GM13977 (cell line): ENCODE measurements around the gene TPD52L2.

Experiments
- DNase-seq: peaks from one replicate; pipeline ENCODE4 v3.0.0; 2012; ENCODE audit warnings: low spot score
- in situ Hi-C: fragments of 300-500 bp; cut with MboI; formaldehyde crosslinking; loops from one replicate; pipeline ENCODE4 v1.12.0; 2022; ENCODE audit warnings: low sequenced_read_pairs, low pct_unique_long_range_greater_than_20kb, mixed read lengths, inconsistent platforms; ENCODE audit not compliant: unreplicated experiment
- TF ChIP-seq, protein P1 (sequence below): IDR thresholded peaks from 2 replicates; pipeline ENCODE4 v1.5.1; 2012; ENCODE audit warnings: mild to moderate bottlenecking, control low read depth; ENCODE audit not compliant: insufficient read depth; ENCODE audit errors: extremely low read depth, missing control alignments

The TPD52L2 gene

DNA sequence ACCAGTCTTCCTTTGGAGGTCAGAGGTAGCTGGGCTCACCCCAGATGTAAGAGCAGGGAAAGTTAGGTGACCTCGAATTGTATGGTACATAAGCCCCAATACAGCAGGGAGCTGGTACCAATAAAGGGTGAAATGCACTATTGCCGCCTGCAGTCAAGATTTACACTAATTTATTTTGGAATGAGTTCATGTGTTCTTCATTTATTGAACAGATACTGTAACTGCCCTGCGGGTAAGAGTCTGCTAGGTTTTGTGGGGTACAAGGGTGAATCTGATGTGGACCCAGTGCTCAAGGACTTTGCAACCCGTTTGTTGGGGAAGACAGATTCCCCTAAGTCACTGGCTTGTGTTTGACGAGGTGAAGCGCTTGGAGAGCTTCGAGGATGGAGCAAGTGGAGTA, 27.3 kb downstream of the TPD52L2 start:
- in situ Hi-C loops = no loop called here
- no peak for DNase-seq
- TF ChIP-seq, protein P1, sequence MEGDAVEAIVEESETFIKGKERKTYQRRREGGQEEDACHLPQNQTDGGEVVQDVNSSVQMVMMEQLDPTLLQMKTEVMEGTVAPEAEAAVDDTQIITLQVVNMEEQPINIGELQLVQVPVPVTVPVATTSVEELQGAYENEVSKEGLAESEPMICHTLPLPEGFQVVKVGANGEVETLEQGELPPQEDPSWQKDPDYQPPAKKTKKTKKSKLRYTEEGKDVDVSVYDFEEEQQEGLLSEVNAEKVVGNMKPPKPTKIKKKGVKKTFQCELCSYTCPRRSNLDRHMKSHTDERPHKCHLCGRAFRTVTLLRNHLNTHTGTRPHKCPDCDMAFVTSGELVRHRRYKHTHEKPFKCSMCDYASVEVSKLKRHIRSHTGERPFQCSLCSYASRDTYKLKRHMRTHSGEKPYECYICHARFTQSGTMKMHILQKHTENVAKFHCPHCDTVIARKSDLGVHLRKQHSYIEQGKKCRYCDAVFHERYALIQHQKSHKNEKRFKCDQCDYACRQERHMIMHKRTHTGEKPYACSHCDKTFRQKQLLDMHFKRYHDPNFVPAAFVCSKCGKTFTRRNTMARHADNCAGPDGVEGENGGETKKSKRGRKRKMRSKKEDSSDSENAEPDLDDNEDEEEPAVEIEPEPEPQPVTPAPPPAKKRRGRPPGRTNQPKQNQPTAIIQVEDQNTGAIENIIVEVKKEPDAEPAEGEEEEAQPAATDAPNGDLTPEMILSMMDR = no peak

DNA sequence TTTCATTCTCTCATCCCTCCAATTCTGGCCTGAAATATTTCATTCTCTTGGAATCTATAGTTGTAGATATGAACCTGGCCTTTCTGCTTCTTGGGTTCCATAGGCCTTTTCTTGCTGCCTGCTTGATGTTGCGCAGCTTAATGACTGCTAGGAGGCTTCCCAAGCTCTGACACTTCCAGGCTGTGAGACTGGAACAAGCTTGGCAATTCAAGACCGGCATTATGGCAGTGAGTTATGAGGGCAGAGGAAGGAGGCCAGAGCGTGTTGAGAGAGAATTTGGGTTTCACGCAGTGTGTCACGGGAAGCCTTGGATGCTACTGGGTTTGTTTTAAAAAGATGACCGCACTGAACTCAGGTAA, 28.9 kb downstream of the TPD52L2 start:
- TF ChIP-seq, protein P1 = no peak
- no peak for DNase-seq
- in situ Hi-C loops = no loop called here

DNA sequence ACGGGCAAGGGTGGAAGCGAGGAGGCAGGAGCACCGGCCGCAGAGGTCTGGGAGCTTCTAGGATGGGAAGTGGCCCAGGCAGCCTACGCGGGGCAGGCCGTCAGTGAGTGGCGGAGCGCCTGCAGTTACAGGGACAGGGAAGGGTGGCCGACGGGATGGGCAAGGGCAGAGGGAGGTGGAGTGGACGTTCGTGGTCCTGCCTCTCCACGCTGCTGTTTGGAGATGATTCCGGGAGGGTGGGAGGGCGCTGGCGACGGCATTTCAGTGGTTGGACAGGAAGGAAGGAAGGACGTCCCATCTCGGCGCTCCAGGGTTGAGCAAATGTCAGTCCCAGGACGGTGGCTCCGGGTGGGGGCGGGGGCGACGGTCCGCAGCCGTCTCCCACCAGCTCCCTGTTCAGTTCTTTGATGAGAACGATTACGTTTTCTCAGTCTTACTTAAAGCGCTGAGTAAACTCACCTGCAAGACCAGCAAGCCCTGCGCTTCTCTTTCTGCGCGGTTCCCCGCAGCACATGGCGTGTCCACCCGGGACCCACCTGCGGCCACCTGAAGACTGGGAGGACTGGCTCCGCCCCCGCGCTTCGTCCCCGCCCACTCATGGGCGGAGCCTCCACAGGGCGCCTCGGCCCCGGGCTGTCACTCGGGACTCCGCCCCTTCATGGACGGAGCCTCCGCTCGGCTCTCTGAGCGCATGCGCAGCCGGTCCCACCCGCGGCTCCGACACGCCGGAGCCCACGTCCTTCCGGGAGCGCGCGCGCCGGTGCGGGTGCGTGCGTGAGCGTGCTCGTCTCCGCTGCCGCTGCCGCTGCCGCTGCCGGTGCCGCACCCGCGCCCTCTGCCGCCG, 29.5 kb downstream of the TPD52L2 start, which contains the start of gene DNAJC5:
DNAJC5 (plus strand) TSS at position 769 of the 844 bp plus-strand sequence. CDS start 33,220 bp downstream, outside the sequence.
- in situ Hi-C loops = no loop called here
- TF ChIP-seq, protein P1 = peak; percentile 6
- DNase-seq = peak; percentile 100

DNA sequence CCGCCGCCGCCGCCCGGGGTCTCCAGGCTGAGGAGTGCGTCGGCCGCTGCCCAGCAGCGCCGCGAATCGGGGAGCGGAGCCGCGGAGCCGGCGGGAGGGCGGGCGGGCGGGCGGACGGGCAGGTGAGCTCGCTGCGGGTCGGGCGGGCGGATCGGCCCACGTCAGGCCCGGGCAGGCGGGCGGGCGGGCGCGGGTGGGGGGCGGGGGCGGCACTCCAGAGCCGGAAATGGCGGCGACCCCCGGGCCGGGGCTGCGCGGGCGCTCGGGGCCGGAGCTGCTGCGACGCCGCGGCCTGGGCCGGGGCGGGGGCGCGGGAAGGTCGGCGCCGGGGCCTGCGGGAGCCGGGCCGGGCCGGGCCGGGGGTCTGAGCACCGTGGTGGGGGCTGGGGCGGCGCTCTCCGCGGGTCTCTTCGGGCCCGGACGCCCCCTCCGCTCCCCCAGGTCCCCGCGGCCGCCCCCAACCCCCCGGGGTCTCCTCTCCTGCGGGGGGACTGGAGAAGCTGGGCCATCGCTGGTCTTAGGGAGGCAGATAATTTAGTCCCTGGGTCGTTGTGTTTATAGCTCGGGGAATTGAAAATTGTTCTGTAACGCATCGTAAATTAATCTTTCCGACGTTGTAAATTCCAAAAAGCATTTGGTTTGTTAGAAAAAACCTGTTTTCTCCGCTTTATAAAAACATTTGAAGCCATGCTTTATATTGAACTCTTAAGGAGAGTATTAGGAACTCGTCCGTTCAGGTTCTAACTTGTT, 30.3 kb downstream of the TPD52L2 start:
- no peak for DNase-seq
- in situ Hi-C loops = no loop called here
- TF ChIP-seq, protein P1 = no peak

DNA sequence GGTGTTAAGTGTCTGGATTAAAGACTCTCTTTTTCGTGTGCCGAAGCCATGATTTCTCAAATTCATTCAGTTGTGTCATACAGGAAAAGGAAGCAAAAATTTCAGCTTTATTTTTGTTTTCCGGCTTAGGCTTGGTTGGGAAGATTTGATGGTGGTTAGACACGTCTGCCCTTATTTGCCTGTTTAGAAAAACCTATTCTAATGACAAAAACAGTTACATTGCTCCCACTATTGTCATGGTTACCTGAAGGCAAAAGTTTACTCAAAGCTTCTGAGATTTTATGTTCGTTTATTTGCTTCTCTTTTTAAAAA, 30.8 kb downstream of the TPD52L2 start:
- in situ Hi-C loops = no loop called here
- TF ChIP-seq, protein P1 = no peak
- DNase-seq = no peak

DNA sequence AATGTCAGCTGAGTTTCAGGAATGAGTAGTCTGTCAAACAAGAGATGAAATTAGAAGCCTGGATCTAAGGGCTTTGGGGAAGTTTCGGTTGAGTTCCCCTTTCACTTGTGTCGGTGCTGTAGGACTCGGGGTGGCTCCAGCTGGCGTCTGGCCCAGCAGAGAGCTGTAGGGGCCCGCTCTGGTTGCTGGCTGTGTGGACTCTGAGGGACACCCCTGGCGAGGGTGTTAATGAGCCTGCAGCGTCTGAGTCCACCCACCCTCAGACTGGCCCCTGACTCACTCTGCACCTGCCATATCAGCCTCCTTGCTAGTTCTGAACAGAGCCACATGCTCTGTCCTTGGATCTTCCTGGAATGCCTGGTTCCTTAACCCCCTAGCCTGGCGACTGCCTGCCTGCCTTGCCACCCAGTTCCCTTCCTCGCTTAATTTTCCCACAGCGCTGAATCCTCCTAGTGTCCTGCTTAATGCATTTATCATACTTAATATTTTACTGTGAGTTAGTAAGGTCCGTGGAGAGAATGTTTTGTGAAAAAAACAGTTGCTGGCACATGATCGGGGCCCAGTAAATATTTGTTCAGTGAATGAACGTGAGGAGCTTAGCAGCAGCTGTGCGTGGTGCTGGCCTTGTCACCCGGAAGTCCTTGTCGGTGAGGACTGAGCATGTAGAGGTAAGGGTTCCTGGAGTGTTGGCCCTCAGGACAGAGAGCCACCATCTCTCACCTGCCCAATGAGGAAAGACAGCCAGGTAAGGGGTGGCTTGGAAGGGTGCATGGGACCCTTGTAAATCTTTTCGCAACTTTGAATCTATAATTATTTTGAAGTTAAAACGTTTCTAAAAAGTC, 31.4 kb downstream of the TPD52L2 start:
- DNase-seq = peak; percentile 79
- TF ChIP-seq, protein P1 = no peak
- in situ Hi-C loops = no loop called here
